HG02885 (cell line): ENCODE measurements around the gene NRSN2.
"Not testable (repeated sequence)": the region's sequence is repeated elsewhere in the genome, so short reads cannot be mapped to it uniquely, and the experiment has no call there.

Source experiments
- ATAC-seq: cut with Tn5 transposase; IDR thresholded peaks from one replicate; pipeline ENCODE4 v1.9.1; 2021; ENCODE audit warnings: mild to moderate bottlenecking; ENCODE audit not compliant: unreplicated experiment, poor library complexity

The NRSN2 gene

GRCh38 chr20:391041-391711, 44.3 kb downstream of the NRSN2 start:
- no peak for ATAC-seq

- not testable (repeated sequence) for ATAC-seq
Observed at GRCh38 chr20:393296-393695, 46.4 kb downstream of the NRSN2 start.

DNA sequence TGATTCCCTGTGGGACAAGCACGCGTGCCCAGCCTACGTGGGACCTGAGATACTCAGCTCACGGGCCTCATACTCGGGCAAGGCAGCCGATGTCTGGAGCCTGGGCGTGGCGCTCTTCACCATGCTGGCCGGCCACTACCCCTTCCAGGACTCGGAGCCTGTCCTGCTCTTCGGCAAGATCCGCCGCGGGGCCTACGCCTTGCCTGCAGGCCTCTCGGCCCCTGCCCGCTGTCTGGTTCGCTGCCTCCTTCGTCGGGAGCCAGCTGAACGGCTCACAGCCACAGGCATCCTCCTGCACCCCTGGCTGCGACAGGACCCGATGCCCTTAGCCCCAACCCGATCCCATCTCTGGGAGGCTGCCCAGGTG, 49.3 kb downstream of the NRSN2 start:
- ATAC-seq, result no peak

DNA sequence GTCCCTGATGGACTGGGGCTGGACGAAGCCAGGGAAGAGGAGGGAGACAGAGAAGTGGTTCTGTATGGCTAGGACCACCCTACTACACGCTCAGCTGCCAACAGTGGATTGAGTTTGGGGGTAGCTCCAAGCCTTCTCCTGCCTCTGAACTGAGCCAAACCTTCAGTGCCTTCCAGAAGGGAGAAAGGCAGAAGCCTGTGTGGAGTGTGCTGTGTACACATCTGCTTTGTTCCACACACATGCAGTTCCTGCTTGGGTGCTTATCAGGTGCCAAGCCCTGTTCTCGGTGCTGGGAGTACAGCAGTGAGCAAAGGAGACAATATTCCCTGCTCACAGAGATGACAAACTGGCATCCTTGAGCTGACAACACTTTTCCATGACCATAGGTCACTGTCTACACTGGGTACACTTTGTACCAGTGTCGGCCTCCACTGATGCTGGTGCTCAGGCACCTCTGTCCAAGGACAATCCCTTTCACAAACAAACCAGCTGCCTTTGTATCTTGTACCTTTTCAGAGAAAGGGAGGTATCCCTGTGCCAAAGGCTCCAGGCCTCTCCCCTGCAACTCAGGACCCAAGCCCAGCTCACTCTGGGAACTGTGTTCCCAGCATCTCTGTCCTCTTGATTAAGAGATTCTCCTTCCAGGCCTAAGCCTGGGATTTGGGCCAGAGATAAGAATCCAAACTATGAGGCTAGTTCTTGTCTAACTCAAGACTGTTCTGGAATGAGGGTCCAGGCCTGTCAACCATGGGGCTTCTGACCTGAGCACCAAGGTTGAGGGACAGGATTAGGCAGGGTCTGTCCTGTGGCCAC, 49.9 kb downstream of the NRSN2 start:
- ATAC-seq, result no peak

GRCh38 chr20:397432-398237, 50.7 kb downstream of the NRSN2 start:
- ATAC-seq, result no peak

DNA sequence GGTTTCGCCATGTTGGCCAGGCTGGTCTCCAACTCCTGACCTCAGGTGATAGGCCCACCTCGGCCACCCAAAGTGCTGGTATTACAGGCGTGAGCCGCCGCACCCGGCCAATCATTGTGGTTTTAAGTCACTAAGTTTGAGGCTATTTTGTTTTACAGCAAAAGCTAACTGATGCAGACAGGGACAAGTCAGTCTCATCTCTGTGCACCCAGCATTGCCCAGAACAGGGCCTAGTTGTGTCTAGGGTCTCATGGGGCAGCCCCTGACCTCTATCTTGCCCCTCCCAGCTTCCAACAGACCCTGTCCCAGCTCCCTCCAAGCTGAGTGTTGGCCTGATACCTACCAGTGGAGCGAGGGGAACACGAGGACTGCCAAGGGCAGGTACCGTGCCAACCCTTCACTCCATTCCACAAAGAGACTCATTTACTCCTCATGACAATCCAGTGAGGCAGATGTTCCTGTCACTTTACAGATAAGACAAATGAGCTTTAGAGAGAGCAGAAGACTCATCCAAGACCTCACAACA, 52.3 kb downstream of the NRSN2 start:
- ATAC-seq, result no peak

DNA sequence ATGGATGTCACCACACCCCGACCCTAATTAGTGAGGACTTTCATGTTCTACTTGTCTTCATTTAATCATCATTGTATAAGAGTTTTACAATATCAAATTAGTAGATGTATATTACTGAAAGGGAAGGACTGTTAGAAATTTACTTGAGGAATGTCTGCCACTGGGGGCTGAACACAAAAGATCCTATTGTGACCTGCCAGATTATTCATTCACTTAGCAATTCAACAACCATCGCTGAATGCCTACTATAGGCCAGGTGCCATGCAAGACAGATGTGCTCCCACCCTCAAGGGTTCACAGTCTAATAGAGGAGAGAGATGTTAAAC, 53.2 kb downstream of the NRSN2 start:
- no peak for ATAC-seq

- no peak for ATAC-seq
Observed at GRCh38 chr20:400454-401275, 53.8 kb downstream of the NRSN2 start.

DNA sequence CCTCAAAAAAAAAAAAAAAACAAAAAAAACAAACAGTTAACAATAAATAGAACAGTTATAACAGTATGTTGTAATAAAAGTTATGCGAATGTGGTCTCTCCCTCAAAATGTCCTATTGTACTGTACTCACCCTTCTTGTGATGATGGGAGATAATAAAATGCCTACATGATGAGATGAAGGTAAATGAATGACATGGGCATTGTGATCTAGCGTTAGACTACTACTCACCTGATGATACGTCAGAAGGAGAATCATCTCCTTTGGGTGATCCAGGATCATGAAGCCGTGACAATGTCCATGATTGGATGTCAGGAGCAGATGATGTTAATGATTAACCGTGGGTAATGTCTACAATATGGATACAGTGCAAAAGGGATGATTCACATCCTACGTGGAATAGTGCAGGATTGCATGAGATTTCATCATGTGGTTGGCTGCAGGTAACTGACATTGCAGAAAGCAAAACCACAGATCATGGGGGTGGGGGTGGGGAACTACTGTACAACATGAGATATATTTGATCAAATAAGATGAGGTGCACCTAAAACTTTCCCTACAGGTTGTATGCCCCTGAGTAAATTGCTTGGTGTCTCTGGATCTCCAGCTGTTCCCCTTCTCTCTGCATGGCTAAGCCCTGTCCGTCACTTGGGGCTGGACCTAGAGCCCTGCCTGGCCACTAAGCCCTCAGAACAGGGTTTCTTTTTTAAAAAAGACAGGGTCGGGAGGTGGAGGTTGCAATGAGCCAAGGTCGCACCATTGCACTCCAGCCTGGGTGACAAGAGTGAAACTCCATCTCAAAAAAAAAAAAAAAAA, 55.0 kb downstream of the NRSN2 start:
- no peak for ATAC-seq

GRCh38 chr20:402496-402885, 55.6 kb downstream of the NRSN2 start:
- ATAC-seq, result no peak

DNA sequence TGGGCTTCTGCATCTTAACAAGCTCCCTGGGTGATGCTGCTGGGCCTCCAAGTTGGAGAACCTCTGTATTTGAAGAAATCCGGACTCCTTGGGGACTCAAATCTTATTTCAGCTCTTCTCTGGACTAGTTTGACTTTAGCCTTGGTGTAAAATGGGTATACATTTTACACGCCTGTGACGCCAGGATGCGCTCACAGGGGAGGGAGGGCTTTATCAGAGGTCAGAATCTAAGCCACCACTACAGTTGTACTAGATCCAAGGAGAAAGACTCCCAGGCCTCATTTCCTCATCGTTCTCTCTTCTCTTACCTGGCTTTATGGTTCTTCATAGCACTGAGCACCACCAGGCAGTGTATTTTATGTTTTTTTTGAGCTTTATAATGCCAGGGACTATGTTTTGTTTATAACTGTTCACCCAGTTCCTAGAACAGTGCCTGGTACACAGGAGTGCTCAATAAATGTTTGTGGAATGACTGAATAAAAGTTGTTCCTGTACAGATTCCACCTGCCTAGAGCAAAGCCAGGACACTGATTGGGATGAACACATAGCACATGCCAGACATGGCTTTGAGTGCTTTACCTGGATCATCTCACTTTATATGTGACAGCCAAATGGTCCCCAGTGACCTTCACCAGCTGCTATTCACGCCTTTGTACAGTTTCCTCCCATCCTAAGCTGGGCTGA, 56.1 kb downstream of the NRSN2 start:
- no peak for ATAC-seq

DNA sequence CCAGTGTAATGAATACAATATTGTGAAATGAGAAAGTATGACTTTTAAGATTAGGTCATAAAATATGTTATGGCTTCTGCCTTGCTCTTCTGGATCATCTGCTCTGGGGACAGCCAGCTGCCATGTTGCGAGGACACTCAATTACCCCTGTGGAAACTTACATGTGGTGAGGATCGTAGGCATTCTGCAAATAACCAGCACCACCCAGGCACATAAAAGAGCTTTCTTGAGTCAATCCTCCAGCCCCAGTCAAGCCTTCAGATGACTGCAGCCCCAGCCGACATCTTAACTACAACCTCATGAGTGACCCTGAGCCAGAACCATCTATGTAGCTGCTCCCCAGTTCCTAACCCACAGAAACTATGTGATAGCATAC, 56.7 kb downstream of the NRSN2 start:
- no peak for ATAC-seq

DNA sequence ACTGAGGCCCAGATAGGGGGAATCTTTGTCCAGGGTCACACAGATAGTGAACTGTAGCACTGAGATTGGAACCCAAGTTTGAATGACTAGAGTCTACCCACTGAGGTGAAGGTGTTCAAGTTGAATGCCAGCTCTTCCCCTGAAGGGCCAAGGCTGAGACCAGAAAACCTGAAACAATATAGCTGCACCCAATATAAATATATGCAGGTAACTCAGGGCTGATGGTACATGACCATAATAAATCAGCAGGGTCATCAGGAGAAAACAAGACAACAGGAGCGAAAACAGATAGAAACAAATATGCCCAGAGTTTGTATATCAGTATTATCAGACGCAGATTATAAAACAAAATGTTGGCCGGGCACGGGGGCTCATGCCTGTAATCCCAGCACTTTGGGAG, 57.2 kb downstream of the NRSN2 start:
- no peak for ATAC-seq
